H1 (cell line): ENCODE data around the gene SPAG16. TPM values are rescaled to one million over a fixed set of nuclear protein-coding genes. Genes with fewer than 3 reads are reported as not detected.

ENCODE experiments used
- CTCF ChIA-PET: fragments of 300-600 bp; sonication (Branson Sonifier 250); formaldehyde crosslinking; loops from one replicate; lab custom pipeline; 2021; ENCODE audit not compliant: partially characterized antibody; lab: Charles Lee
- POLR2A ChIA-PET: fragments of 300-600 bp; sonication (Branson Sonifier 250); formaldehyde crosslinking; loops from one replicate; lab custom pipeline; 2021; ENCODE audit warnings: inconsistent platforms; ENCODE audit not compliant: partially characterized antibody; lab: Charles Lee
- DNase-seq, 2 experiments: peaks; one replicate each; pipeline versions ENCODE4 v3.0.0 to v3.0.0-alpha.2; 2010 to 2022; ENCODE audit warnings: low spot score in 2 of 2, low read depth in 1 of 2, mixed read lengths in 1 of 2
- FAIRE-seq: peaks from 2 replicates; lab custom pipeline; 2011; peaks lifted over from hg19 to GRCh38; lab: Jason Lieb, UNC
- H2AFZ ChIP-seq: 2 replicates; pipeline ENCODE4 v1.8.1; 2012; ENCODE audit warnings: low read length, inconsistent platforms
- H2AK5ac ChIP-seq: 2 replicates; pipeline ENCODE4 v1.6.1; 2013; ENCODE audit warnings: low read depth, low read length
- H2BK120ac ChIP-seq: replicated peaks from 2 replicates; pipeline ENCODE3; 2013; ENCODE audit warnings: low read depth, low read length, inconsistent platforms
- H2BK12ac ChIP-seq: 2 replicates; pipeline ENCODE4 v1.6.1; 2013; ENCODE audit warnings: low read depth, low read length
- H2BK15ac ChIP-seq: 2 replicates; pipeline ENCODE4 v1.6.1; 2013; ENCODE audit warnings: low read length
- H2BK20ac ChIP-seq: 2 replicates; pipeline ENCODE4 v1.6.1; 2013; ENCODE audit warnings: low read length
- H2BK5ac ChIP-seq: 2 replicates; pipeline ENCODE4 v1.6.1; 2013; ENCODE audit warnings: low read depth, low read length
- H3K14ac ChIP-seq: 2 replicates; pipeline ENCODE4 v1.6.1; 2013; ENCODE audit warnings: inconsistent platforms; ENCODE audit not compliant: insufficient read length
- H3K18ac ChIP-seq: 2 replicates; pipeline ENCODE4 v1.6.1; 2013; ENCODE audit warnings: low read length; ENCODE audit errors: extremely low read depth
- H3K23ac ChIP-seq: 2 replicates; pipeline ENCODE4 v1.6.1; 2013; ENCODE audit warnings: inconsistent platforms; ENCODE audit not compliant: insufficient read length
- H3K23me2 ChIP-seq: 2 replicates; pipeline ENCODE4 v1.6.1; 2013; ENCODE audit warnings: low read depth, low read length
- H3K27ac ChIP-seq: 2 replicates; pipeline ENCODE4 v1.6.1; 2011; ENCODE audit warnings: low read depth, low read length, inconsistent platforms
- H3K27me3 ChIP-seq, 4 experiments: replicated peaks in 1 of 4; 1 replicate in 1 of 4; 2 replicates in 3 of 4; pipeline versions ENCODE4 v1.6.1 to v1.8.1; 2011 to 2013; ENCODE audit warnings: low read length in 3 of 4, mild to moderate bottlenecking in 3 of 4, inconsistent platforms in 2 of 4, mixed read lengths in 2 of 4, moderate library complexity in 1 of 4; ENCODE audit not compliant: control insufficient read depth in 3 of 4, insufficient read depth in 3 of 4; ENCODE audit errors: extremely low read depth in 1 of 4
- H3K36me3 ChIP-seq, 4 experiments: 2 replicates each; pipeline versions ENCODE4 v1.6.1 to v1.8.1; 2011 to 2013; ENCODE audit warnings: mild to moderate bottlenecking in 4 of 4, low read length in 3 of 4, moderate library complexity in 2 of 4, control low read depth in 1 of 4, inconsistent platforms in 1 of 4; ENCODE audit not compliant: insufficient read depth in 4 of 4, control insufficient read depth in 2 of 4
- H3K4ac ChIP-seq: replicated peaks from 2 replicates; pipeline ENCODE3; 2013; ENCODE audit warnings: low read length, low read depth, mixed read lengths, inconsistent platforms; ENCODE audit not compliant: insufficient read length
- H3K4me1 ChIP-seq, 4 experiments: replicated peaks in 1 of 4; 1 replicate in 1 of 4; 2 replicates in 3 of 4; pipeline versions ENCODE4 v1.6.1 to v1.8.1; 2011 to 2013; ENCODE audit warnings: low read length in 3 of 4, inconsistent platforms in 2 of 4, mixed read lengths in 1 of 4; ENCODE audit not compliant: insufficient read depth in 4 of 4, control insufficient read depth in 3 of 4
- H3K4me2 ChIP-seq, 2 experiments: 2 replicates each; pipeline versions ENCODE4 v1.6.1 to v1.8.1; 2011 to 2013; ENCODE audit warnings: low read depth in 2 of 2, low read length in 2 of 2, control low read depth in 1 of 2, inconsistent platforms in 1 of 2, mild to moderate bottlenecking in 1 of 2; ENCODE audit not compliant: insufficient read depth in 1 of 2
- H3K4me3 ChIP-seq, 4 experiments: fragments of 200-600, 300-600 bp in 1 of 4; sonication (generic), shearing (Covaris generic), sonication (Bioruptor Twin) in 1 of 4; 2 replicates each; pipeline versions ENCODE4 v1.5.1 to v1.8.1; 2011 to 2016; ENCODE audit warnings: low read length in 4 of 4, low read depth in 3 of 4, control low read depth in 2 of 4, inconsistent platforms in 2 of 4, mild to moderate bottlenecking in 2 of 4, mixed read lengths in 1 of 4, moderate library complexity in 1 of 4; ENCODE audit not compliant: insufficient read depth in 2 of 4; ENCODE audit errors: extremely low read depth in 1 of 4
- H3K56ac ChIP-seq: replicated peaks from 2 replicates; pipeline ENCODE3; 2013; ENCODE audit warnings: low read depth, mild to moderate bottlenecking, mixed read lengths, low read length, inconsistent platforms; ENCODE audit not compliant: insufficient read length
- H3K79me1 ChIP-seq: 2 replicates; pipeline ENCODE4 v1.6.1; 2013; ENCODE audit warnings: low read depth, low read length, control low read depth
- H3K79me2 ChIP-seq, 2 experiments: 2 replicates each; pipeline versions ENCODE4 v1.6.1 to v1.8.1; 2012 to 2013; ENCODE audit warnings: low read length in 2 of 2, mild to moderate bottlenecking in 2 of 2, inconsistent platforms in 1 of 2; ENCODE audit not compliant: insufficient read depth in 2 of 2, control insufficient read depth in 1 of 2
- H3K9ac ChIP-seq, 4 experiments: replicated peaks in 1 of 4; 1 replicate in 1 of 4; 2 replicates in 3 of 4; pipeline versions ENCODE4 v1.6.1 to v1.8.1; 2011 to 2013; ENCODE audit warnings: low read depth in 3 of 4, low read length in 3 of 4, control low read depth in 2 of 4, mild to moderate bottlenecking in 2 of 4, moderate library complexity in 2 of 4, inconsistent platforms in 1 of 4; ENCODE audit errors: extremely low read depth in 1 of 4
- H3K9me3 ChIP-seq, 2 experiments: 2 replicates each; pipeline versions ENCODE4 v1.6.1 to v1.8.1; 2012 to 2013; ENCODE audit warnings: mild to moderate bottlenecking in 2 of 2, moderate library complexity in 2 of 2, control low read depth in 1 of 2, inconsistent platforms in 1 of 2, low read depth in 1 of 2, low read length in 1 of 2, mixed read lengths in 1 of 2; ENCODE audit not compliant: insufficient read depth in 2 of 2
- H4K20me1 ChIP-seq, 2 experiments: replicated peaks in 1 of 2; 2 replicates each; pipeline versions ENCODE3 to v1.8.1; 2011 to 2013; ENCODE audit warnings: inconsistent platforms in 2 of 2, low read length in 2 of 2, mild to moderate bottlenecking in 1 of 2; ENCODE audit not compliant: insufficient read depth in 2 of 2, control insufficient read depth in 1 of 2
- H4K5ac ChIP-seq: 2 replicates; pipeline ENCODE4 v1.6.1; 2013; ENCODE audit warnings: low read length, low read depth, mixed read lengths, inconsistent platforms; ENCODE audit not compliant: insufficient read length
- H4K8ac ChIP-seq: 2 replicates; pipeline ENCODE4 v1.8.0; 2013; ENCODE audit warnings: mild to moderate bottlenecking, moderate library complexity, low read length, inconsistent platforms; ENCODE audit not compliant: insufficient read depth; ENCODE audit errors: extremely low read depth
- H4K91ac ChIP-seq: replicated peaks from 2 replicates; pipeline ENCODE3; 2013; ENCODE audit warnings: low read length, mixed read lengths, inconsistent platforms; ENCODE audit not compliant: insufficient read length
- HDAC2 ChIP-seq, 2 experiments: fragments of 300-600 bp in 1 of 2; sonication (generic) in 1 of 2; IDR thresholded peaks; 2 replicates each; pipeline ENCODE4 v1.6.1; 2011 to 2012; ENCODE audit warnings: low read depth in 2 of 2, low read length in 2 of 2, mild to moderate bottlenecking in 2 of 2, moderate library complexity in 2 of 2, borderline replicate concordance in 1 of 2, inconsistent platforms in 1 of 2
- HDAC6 ChIP-seq: IDR thresholded peaks from one replicate; pipeline ENCODE4 v1.7.1; 2012; ENCODE audit warnings: low read depth, mild to moderate bottlenecking, inconsistent platforms, low read length, moderate library complexity
- SIRT6 ChIP-seq: IDR thresholded peaks from one replicate; pipeline ENCODE4 v1.7.1; 2012; ENCODE audit warnings: low read length, inconsistent platforms
- TCF12 ChIP-seq: IDR thresholded peaks from 2 replicates; pipeline ENCODE4 v1.6.1; 2011; ENCODE audit warnings: low read depth, mild to moderate bottlenecking, low read length
- WGBS, 2 experiments: shearing (Covaris generic) in 1 of 2; methylation state at CpG; one replicate each; pipeline versions ENCODE4 v1.1.6 to v1.1.7; 2013 to 2015; ENCODE audit warnings: low lambda C conversion rate in 2 of 2, mixed read lengths in 2 of 2, inconsistent platforms in 1 of 2, low coverage in 1 of 2, missing lambda C conversion rate in 1 of 2; ENCODE audit not compliant: insufficient replicate concordance in 2 of 2, insufficient coverage in 1 of 2, insufficient read length in 1 of 2; ENCODE audit errors: extremely low coverage in 1 of 2, missing lambda C conversion rate in 1 of 2; 5-methylcytosine and 5-hydroxymethylcytosine counted together
- polyA plus RNA-seq, 7 experiments: library from polyadenylated mRNA; depleted of rRNA in 3 of 7; stranded (reverse) in 5 of 7; unstranded in 2 of 7; fragments of >200 nt in 5 of 7; fragments of 200-250 nt in 2 of 7; gene quantifications; 1 replicate in 5 of 7; 2 replicates in 1 of 7; 4 replicates in 1 of 7; pipeline versions ENCODE4 v1.2.1 to v1.2.3, GENCODE V29; 2011 to 2013; ENCODE audit warnings: missing spikeins in 2 of 7, mixed read lengths in 2 of 7
- total RNA-seq: library from RNA; stranded (reverse); fragmentation: NEBNext Ultra II Directional; extraction: Animal tissue kit (Norgen Biotek cat#: 25700); gene quantifications from 2 replicates; pipeline ENCODE4 v1.2.1, GENCODE V29; 2021

SPAG16 gene
- total and polyA plus RNA-seq, 2 of the 8 experiments (the other 6 are each of a cell fraction or from before 2014, with no cell fraction given) = 6.0 to 14.9 TPM

GRCh38 chr2:214006601-214007000 lies 722.3 kb downstream of the SPAG16 start:
- Histone ChIP-seq H3K27ac (no peak overlapping the region), H4K20me1 (no peaks in the 10 kb centered on the region), H3K27me3 (no peaks in the 10 kb centered on the region), H4K5ac (no peak overlapping the region), H3K4me1 (peaks cover 0 to 3% (median 0%) of the 10 kb centered on the region in 4 experiments; a peak in 1 of 7 replicates), H2AK5ac (no peak overlapping the region), H3K14ac (no peak overlapping the region), H2AFZ (no peak overlapping the region), H2BK120ac (no peak overlapping the region), H2BK5ac (no peak overlapping the region), H3K56ac (no peak overlapping the region), H3K4me2 (no peak overlapping the region), H3K36me3 (no peaks in the 10 kb centered on the region), H2BK20ac (no peak overlapping the region), H4K8ac (no peak overlapping the region; the same call in 1 of the 2 replicates), H3K23me2 (no peaks in the 10 kb centered on the region), H3K18ac (no peak overlapping the region), H3K79me2 (no peaks in the 10 kb centered on the region), H3K23ac (no peak overlapping the region), H3K4ac (no peak overlapping the region), H3K4me3 (no peak overlapping the region), H2BK15ac (no peak overlapping the region), H3K9me3 (peaks cover 0 to 2% of the 10 kb centered on the region in 2 experiments; a peak in 1 of 4 replicates), H4K91ac (no peak overlapping the region), H3K9ac (no peak overlapping the region), H3K79me1 (no peaks in the 10 kb centered on the region), H2BK12ac (no peak overlapping the region)
- ChIA-PET POLR2A (no interaction called here), CTCF (interaction anchor here (0.6 kb wide), 1 partner anchor 209 kb away, joined by 3 read pairs; no protein-coding TSS in a partner anchor)
- no peak for FAIRE-seq
- WGBS, 2 experiments = 85% methylated on average over 2 of the region's 2 CpGs; no CpG with 5 or more reads in 1 of the 2 experiments
- DNase-seq = no peak
- TF ChIP-seq HDAC2 (IDR thresholded peaks at IDR 0.05; ENCODE audit: borderline replicate concordance in 1 of 2, low read depth in 2 of 2, low read length in 2 of 2) = no peak
- TF ChIP-seq TCF12 = no peak
- TF ChIP-seq SIRT6 = no peak
- TF ChIP-seq HDAC6 = no peak
